8988T (cell line): ENCODE results near the gene DUOX2.

Source experiments
- DNase-seq: peaks from one replicate; pipeline ENCODE4 v3.0.0; 2011

DUOX2 gene

GRCh38 chr15:45114076-45114750, at the start of gene DUOX2, which contains the start of gene DUOXA2:
Gene DUOX2 (minus strand): TSS chr15:45114172. CDS start chr15:45113411, 761 bp downstream.
Gene DUOXA2 (plus strand): TSS chr15:45114326. CDS start chr15:45114606, 280 bp downstream.
- DNase-seq, result peak; percentile 15

DNA sequence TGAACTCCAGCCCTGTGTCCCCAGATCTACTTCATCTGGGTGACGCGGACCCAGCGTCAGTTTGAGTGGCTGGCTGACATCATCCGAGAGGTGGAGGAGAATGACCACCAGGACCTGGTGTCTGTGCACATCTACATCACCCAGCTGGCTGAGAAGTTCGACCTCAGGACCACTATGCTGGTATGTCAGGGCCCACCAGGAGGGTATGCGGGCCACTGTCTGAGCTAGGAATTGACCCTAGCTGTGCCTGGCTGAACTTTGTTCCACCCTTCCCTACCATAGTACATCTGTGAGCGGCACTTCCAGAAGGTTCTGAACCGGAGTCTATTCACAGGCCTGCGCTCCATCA, 49.5 kb upstream of the DUOX2 start:
- DNase-seq, result no peak

GRCh38 chr15:45162771-45163507, 49.0 kb upstream of the DUOX2 start:
- peak; percentile 96 for DNase-seq

- DNase-seq, result no peak
Measured at GRCh38 chr15:45161666-45162065, 47.7 kb upstream of the DUOX2 start.

- no peak for DNase-seq
Measured at GRCh38 chr15:45157974-45158373, 44.0 kb upstream of the DUOX2 start.

- DNase-seq, result no peak
Measured at GRCh38 chr15:45156744-45157455, 42.9 kb upstream of the DUOX2 start.

GRCh38 chr15:45155739-45156138, 41.8 kb upstream of the DUOX2 start:
- DNase-seq, result no peak

DNA sequence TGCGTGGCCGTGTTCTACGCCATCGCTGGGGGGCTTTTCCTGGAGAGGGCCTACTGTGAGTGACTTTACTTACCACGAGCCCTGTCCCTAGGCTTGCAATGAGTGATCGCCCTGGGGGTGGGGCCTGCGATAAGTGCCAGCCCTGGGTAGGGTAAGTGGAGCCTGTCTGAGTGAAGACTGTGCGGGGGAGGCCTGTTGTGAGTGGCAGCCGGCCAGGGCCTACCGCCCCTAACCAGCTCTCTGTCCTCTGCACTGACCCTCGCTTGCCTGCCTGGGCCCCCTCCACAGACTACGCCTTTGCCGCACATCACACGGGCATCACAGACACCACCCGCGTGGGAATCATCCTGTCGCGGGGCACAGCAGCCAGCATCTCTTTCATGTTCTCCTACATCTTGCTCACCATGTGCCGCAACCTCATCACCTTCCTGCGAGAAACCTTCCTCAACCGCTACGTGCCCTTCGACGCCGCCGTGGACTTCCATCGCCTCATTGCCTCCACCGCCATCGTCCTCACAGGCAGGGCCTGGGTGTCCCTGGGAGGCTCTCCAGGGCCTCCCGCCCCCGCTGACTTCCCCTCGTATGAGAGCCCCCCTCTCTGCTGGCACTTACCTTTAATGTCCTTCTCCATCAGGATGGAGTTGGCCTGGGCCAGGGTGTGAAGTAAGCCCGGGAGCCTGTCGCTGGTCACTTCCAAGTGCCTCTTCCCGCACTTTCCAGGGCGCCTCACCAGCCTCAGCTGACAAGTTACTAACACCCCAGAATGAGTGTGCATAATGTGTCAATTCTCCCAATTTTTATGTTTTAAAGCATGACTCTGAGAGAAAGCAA, 38.2 kb upstream of the DUOX2 start:
- DNase-seq, result no peak

DNA sequence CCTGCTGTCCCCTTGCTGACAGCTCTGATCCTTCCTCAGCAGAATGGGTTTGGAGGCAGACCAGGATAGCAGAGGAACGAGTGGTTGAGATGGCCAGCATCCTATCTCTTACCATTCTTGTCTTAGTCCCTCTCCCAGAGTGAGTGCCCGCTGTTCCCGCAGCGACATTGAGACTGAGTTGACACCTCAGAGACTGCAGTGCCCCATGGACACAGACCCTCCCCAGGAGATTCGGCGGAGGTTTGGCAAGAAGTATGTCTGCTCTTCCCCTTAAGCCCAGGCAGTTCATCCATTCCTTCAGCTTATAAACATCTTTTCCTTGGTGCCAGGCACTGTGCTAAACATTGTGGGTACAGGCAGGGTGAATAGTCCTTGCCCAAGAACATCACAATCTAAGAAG, 37.0 kb upstream of the DUOX2 start:
- DNase-seq, result no peak

- DNase-seq, result no peak
Measured at GRCh38 chr15:45150481-45150880, 36.5 kb upstream of the DUOX2 start.

GRCh38 chr15:45149060-45149459, 35.1 kb upstream of the DUOX2 start:
- DNase-seq, result no peak

- no peak for DNase-seq
Measured at GRCh38 chr15:45148076-45149059, 34.4 kb upstream of the DUOX2 start.

GRCh38 chr15:45147606-45148005, 33.6 kb upstream of the DUOX2 start:
- DNase-seq, result no peak

GRCh38 chr15:45146405-45146804, 32.4 kb upstream of the DUOX2 start:
- DNase-seq, result no peak

DNA sequence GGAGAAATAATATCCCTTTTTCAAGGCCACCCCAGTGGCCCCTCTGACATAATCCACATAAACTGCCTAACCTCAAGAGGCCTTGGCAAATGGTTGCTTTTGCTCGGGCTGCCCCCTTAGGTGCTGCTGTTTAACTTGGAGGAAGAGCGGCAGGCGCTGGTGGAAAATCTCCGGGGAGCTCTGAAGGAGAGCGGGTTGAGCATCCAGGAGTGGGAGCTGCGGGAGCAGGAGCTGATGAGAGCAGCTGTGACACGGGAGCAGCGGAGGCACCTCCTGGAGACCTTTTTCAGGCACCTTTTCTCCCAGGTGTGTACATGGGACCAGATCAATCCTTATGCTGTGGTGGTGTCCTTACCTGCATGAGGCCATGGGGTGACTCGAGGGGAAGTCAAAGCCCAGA, 30.8 kb upstream of the DUOX2 start:
- no peak for DNase-seq

- no peak for DNase-seq
Measured at GRCh38 chr15:45143946-45144345, 30.0 kb upstream of the DUOX2 start.

DNA sequence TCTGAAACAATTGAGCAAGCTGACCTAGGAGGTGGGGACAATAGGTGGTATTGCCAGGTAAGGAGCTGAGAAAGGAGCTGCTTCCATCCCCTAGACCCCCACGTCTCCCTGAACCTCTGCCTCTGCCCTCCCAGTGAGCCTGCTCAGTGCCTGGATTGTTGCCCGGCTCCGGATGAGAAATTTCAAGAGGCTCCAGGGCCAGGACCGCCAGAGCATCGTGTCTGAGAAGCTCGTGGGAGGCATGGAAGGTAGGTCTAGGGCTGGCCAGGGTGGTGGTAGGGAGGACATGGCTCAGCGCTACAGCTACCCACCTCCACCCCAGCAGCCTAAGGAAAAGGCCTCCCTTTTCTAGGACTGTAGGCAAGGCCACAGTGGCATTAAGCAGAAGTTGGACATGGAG, 29.1 kb upstream of the DUOX2 start:
- no peak for DNase-seq

- DNase-seq, result no peak
Measured at GRCh38 chr15:45141386-45141785, 27.4 kb upstream of the DUOX2 start.

GRCh38 chr15:45140557-45141250, 26.7 kb upstream of the DUOX2 start:
- DNase-seq, result no peak

GRCh38 chr15:45139770-45140169, 25.8 kb upstream of the DUOX2 start:
- DNase-seq, result no peak
